ENCODE measurements around the gene CUX1.
"Not testable (repeated sequence)": the region's sequence is repeated elsewhere in the genome, so short reads cannot be mapped to it uniquely, and the experiment has no call there.

Gene CUX1

DNA sequence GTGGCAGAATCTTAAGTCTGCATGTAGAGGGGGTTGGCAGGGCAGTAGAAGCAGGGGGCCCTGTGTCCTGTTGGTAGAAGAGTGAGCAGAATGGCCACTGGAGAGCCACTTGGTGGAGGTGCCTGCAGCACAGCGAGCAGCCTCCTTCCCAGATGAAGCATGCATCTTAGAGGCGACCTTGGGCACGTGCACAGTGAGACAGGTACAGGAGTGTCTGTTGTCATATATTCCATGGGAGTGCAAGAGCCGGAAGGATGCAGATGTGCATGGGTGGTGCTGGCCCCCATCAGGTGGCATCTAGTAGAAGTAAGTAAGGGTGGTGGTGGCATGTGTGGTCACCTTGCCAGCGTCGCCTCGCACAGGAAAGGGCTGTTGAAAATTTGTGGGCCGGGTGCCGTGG lies 53.9 kb downstream of the CUX1 start:
- DNase-seq: no peak

DNA sequence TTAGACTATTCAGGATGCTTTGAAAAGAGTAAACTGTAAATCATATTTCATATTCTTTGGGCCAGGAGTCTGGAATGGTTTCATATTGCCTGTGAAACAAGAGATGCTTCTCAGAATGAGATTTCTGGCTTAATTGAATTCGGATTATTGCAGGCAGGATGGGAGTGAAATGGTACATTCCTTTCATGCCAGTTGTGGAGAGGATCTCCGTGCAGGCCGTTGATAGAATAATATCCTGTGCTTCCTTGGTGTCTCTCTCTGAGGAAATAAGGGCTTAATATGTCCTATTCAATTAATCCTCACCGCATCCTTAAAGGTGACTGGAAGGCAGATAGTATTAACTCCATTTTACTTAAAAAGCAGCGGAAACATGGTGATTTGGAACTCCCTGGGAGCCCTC lies 56.6 kb downstream of the CUX1 start:
- no peak for DNase-seq

DNA sequence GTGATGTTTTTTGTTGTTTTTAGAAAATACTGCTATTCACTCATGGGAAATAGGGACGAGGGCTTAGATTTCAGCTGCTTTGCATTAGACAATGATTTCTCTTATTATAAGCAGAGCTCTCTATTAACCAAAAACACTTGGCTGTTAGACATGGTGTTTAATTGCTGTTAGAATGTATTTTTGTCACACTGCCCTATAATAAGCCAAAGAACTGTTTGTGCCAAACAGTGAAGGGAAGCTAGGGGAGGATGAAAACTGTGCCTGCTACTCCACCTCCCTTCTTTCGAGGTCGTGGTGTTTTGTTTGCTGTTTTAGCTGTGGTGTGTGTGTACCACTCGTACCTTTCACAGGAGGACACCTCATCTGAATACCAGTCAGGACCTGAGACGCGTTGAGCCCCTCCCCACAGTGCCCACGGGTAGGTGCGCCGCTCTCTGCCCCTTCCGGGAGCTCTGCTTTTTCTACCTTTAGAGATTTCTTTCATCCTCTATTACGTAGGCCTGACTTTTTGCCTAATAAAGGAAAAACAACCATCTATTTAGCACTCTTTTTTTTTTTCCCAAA lies 57.9 kb downstream of the CUX1 start:
- DNase-seq: no peak

GRCh38 chr7:101877882-101878591 lies 60.6 kb downstream of the CUX1 start:
- DNase-seq: no peak

- no peak for DNase-seq
Measured at GRCh38 chr7:101878938-101879337, 61.5 kb downstream of the CUX1 start.

DNA sequence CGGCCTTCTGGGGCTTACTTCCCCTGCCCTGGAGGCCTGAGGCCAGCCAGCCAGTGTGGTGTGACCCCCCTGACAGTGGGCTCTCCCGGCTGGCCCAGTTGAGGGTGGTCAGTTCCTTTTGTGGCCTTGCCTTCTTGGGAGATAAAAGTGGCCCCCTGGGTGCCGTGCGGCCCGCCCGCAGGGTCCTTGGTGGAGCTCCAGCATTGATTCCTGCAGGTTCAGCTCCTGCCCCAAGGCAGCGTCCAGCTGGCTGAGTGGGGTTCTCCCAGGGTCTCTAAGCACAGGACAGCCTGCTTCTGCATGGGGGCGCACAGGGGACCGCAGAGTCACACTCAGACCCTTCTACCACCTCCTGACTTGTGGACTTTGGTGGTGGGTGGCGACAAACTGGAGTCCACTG lies 62.1 kb downstream of the CUX1 start:
- DNase-seq: no peak

GRCh38 chr7:101880282-101881054 lies 63.0 kb downstream of the CUX1 start:
- DNase-seq: no peak

GRCh38 chr7:101882005-101882421 lies 64.6 kb downstream of the CUX1 start:
- DNase-seq: no peak

- no peak for DNase-seq
Measured at GRCh38 chr7:101882595-101883564, 65.5 kb downstream of the CUX1 start.

DNA sequence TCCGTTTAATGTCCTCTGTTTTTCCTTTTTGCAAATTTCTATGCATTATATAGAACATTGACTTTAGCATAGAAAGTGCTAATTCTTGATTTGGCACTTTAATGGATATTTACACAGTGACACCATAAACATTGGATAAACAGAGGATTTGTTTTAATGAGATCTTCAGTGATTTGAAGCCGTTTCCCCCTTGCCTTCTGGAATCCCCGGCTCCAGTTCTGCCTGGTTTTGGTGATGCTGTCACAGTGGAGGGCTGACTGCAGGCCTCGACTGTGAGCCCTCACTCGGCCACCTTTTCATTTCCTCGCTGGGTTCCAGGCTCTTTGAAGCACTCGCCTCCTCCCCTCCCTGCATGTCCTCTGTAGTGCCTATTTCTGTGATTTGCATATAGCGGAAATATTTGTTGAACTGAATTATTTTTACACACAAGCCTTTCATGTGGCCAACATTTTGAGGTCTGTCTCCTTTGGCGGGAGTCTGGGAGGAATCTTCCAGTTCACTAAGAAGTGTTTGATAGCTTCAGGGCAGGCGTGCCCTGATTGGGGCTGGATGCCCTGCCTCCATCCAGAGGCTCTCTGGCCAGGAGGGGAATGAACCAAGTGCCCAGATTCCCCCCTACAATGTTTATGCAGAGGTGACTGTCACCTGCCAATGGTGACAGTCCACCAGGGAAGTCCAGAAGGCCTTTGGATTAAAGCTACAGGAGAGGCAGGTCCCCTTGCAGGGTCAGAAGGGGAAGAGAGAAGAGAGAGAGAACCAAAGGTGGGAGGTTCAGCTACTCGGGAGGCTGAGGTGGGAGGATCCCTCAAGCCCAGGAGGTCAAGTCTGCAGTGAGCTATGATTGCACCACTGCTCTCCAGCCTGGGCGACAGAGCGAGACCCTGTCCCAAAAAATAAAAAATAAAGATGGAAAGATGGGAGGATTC lies 67.5 kb downstream of the CUX1 start:
- DNase-seq: no peak

- no peak for DNase-seq
Measured at GRCh38 chr7:101885597-101885955, 68.2 kb downstream of the CUX1 start.

DNA sequence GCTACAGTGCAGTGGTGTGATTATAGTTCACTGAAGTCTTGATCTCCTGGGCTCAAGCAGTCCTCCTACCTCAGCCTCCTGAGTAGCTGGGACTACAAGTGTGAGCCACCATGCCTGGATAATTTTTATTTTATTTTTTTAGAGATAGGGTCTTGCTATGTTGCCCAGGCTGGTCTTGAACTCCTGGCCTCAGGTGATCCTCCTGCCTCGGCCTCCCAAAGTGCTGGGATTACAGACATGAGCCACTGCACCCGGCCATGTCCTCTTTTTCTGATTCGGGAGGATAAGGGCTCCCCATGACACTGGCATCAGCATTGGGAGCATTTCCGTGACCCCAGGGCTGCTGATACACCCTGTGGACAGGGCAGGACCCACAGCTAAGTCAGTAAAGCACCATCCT lies 69.9 kb downstream of the CUX1 start:
- DNase-seq: not testable (repeated sequence)

- DNase-seq: not testable (repeated sequence)
Measured at GRCh38 chr7:101888564-101888963, 71.1 kb downstream of the CUX1 start.

GRCh38 chr7:101890749-101891523 lies 73.5 kb downstream of the CUX1 start:
- no peak for DNase-seq

GRCh38 chr7:101891936-101892640 lies 74.7 kb downstream of the CUX1 start:
- no peak for DNase-seq

GRCh38 chr7:101893341-101894082 lies 76.1 kb downstream of the CUX1 start:
- DNase-seq: no peak

DNA sequence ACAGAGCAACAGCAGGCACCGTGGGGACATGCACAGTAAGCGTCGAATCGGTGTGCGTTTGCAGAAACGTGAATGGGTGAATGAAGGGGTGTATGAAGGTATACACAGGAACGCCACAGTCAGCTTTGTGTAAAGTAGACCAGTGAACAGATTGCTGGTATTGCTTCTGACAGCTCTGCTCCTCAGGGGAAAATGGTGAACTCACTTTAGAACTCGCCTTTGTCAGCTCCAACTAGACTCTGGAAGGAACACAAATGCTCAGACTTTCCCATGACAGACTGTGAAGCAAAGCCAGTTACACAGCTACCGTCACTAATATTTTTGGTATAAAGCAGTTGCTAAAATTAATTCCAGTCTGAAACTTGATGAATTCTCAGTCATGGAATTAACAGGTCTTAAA lies 78.9 kb downstream of the CUX1 start:
- DNase-seq: no peak

DNA sequence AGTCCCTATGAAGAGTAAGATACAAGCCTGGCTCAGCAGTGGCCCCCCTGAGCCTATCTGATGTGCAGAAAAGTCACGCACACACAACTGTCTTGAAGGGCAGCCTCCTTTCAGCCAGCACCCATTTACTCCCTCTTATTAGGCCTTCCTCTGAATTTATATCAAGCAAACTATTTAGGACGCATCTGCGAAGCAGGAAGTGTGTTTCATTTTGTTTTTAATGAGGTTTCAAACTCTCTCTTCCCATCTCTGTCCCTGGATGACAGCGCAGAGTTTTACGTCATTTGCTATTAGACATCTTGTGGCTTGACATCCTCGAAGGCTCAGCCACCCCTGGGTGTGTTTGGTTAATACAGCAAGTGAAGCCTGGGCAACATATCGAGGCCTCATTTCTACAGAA lies 79.5 kb downstream of the CUX1 start:
- DNase-seq: no peak

DNA sequence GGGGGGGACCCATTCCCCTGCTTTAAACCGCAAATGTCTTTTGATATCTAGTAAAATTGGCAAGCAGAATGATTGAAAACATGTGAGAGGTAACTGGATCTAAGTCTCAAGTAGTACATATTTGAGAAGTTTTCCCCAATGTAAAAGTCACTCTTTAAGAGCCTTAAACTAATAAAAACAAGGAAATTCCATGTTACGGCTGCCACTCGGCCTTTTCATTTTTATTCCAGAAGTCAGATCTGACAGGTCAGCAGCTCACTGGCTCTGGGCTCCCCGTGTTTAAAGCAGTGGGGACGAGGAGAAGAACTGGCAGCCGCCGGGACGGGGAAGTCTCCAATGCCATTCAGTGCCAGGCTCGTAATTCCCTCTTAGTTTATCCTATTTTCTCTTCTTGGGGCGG lies 80.7 kb downstream of the CUX1 start:
- DNase-seq: no peak

GRCh38 chr7:101899616-101900015 lies 82.2 kb downstream of the CUX1 start:
- no peak for DNase-seq

All from T-helper 9 cell (primary cell).